GM23248 (cell line): ENCODE measurements around the gene MED12. TPM values are rescaled to one million over a fixed set of nuclear protein-coding genes. Genes with fewer than 3 reads are reported as not detected.
A peak's percentile ranks its signal among the peaks of the same experiment; 100 is the strongest.

Source experiments
- DNase-seq: peaks from one replicate; pipeline ENCODE4 v3.0.0-alpha.2; 2015
- H2AFZ ChIP-seq: fragments of 200-600 bp; sonication (generic); 2 replicates; pipeline ENCODE4 v1.6.1; 2016; ENCODE audit warnings: antibody characterized with exemption
- H3F3A ChIP-seq: fragments of 200-600 bp; sonication (generic); 2 replicates; pipeline ENCODE4 v1.6.1; 2016; ENCODE audit warnings: mild to moderate bottlenecking, antibody characterized with exemption, mixed run types; ENCODE audit not compliant: insufficient read depth
- H3K27ac ChIP-seq: fragments of 200-600 bp; sonication (generic); 2 replicates; pipeline ENCODE4 v1.5.1; 2016; ENCODE audit warnings: mild to moderate bottlenecking
- H3K27me3 ChIP-seq: fragments of 200-600 bp; sonication (generic); replicated peaks from 2 replicates; pipeline ENCODE4 v1.6.1; 2016; ENCODE audit warnings: mild to moderate bottlenecking; ENCODE audit not compliant: insufficient read depth
- H3K36me3 ChIP-seq: fragments of 200-600 bp; sonication (generic); 2 replicates; pipeline ENCODE4 v1.6.1; 2016; ENCODE audit warnings: low read depth, mild to moderate bottlenecking
- H3K4me1 ChIP-seq: fragments of 200-600 bp; sonication (generic); 2 replicates; pipeline ENCODE4 v1.6.1; 2016; ENCODE audit warnings: mild to moderate bottlenecking; ENCODE audit not compliant: insufficient read depth
- H3K4me2 ChIP-seq: fragments of 200-600 bp; sonication (generic); one replicate; pipeline ENCODE4 v1.6.1; 2016; ENCODE audit warnings: mild to moderate bottlenecking; ENCODE audit not compliant: unreplicated experiment
- H3K4me3 ChIP-seq: fragments of 200-600 bp; sonication (generic); 2 replicates; pipeline ENCODE4 v1.5.1; 2016; ENCODE audit warnings: mild to moderate bottlenecking
- H3K79me2 ChIP-seq: fragments of 200-600 bp; sonication (generic); 2 replicates; pipeline ENCODE4 v1.6.1; 2016; ENCODE audit warnings: mild to moderate bottlenecking; ENCODE audit not compliant: insufficient read depth
- H3K9ac ChIP-seq: fragments of 200-600 bp; sonication (generic); 2 replicates; pipeline ENCODE4 v1.6.1; 2016; ENCODE audit warnings: mild to moderate bottlenecking
- H3K9me2 ChIP-seq: fragments of 200-600 bp; sonication (generic); 2 replicates; pipeline ENCODE4 v1.6.1; 2016; ENCODE audit warnings: mixed run types, mild to moderate bottlenecking, moderate library complexity; ENCODE audit not compliant: insufficient read depth
- H3K9me3 ChIP-seq: fragments of 200-600 bp; sonication (generic); one replicate; pipeline ENCODE4 v1.6.1; 2017; ENCODE audit warnings: low read depth
- H4K20me1 ChIP-seq: fragments of 200-600 bp; sonication (generic); 2 replicates; pipeline ENCODE4 v1.6.0; 2016; ENCODE audit not compliant: insufficient read depth
- EZH2 ChIP-seq: fragments of 200-600 bp; sonication (generic); IDR thresholded peaks from 2 replicates; pipeline ENCODE4 v1.6.1; 2018; ENCODE audit warnings: antibody characterized with exemption, mild to moderate bottlenecking; ENCODE audit not compliant: insufficient read depth, poor library complexity, severe bottlenecking
- EZH2phosphoT487 ChIP-seq: fragments of 200-600 bp; sonication (generic); IDR thresholded peaks from 2 replicates; pipeline ENCODE4 v1.6.1; 2018; ENCODE audit warnings: antibody characterized with exemption, moderate library complexity, mild to moderate bottlenecking, low read depth; ENCODE audit not compliant: insufficient read depth
- WGBS, 2 experiments: methylation state at CpG; one replicate each; pipeline ENCODE4 v1.1.6; 2015 to 2017; ENCODE audit warnings: low lambda C conversion rate in 2 of 2, low coverage in 1 of 2; ENCODE audit errors: missing lambda C conversion rate in 2 of 2; 5-methylcytosine and 5-hydroxymethylcytosine counted together
- in situ Hi-C: fragments of 300-500 bp; cut with MboI; formaldehyde crosslinking; loops from 2 replicates; pipeline ENCODE4 v1.15.0; 2020
- polyA plus RNA-seq: library from polyadenylated mRNA; unstranded; fragments of >200 nt; fragmentation: Nextera tagmentation; extraction: Ambion mirVana; gene quantifications from 2 replicates; pipeline ENCODE4 v1.2.1, GENCODE V29; 2016
- total RNA-seq: library from RNA; depleted of rRNA; stranded (reverse); fragments of >200 nt; shearing (Covaris generic); gene quantifications from 2 replicates; pipeline ENCODE4 v1.2.3, GENCODE V29; 2014; rRNA removed

Gene MED12
- total RNA-seq (14.9 and 32.6 TPM in 2 replicates), polyA plus RNA-seq (9.5 and 10.0 TPM in 2 replicates)

- Histone ChIP-seq H2AFZ (peak within 1 kb of the TSS; percentile 99), H3K9me2 (no peaks in the 10 kb centered on the region), H3K79me2 (peaks cover 12% of the 10 kb centered on the region; the same call in 1 of the 2 replicates), H3K4me1 (no peaks in the 10 kb centered on the region), H3F3A (no peaks in the 10 kb centered on the region), H3K4me2 (peak within 1 kb of the TSS; percentile 83), H3K36me3 (no peaks in the 10 kb centered on the region; the same call in 1 of the 2 replicates), H3K9ac (peak within 1 kb of the TSS; percentile 96), H4K20me1 (no peaks in the 10 kb centered on the region), H3K27ac (peak within 1 kb of the TSS; percentile 75), H3K4me3 (peak within 1 kb of the TSS; percentile 93), H3K9me3 (no peaks in the 10 kb centered on the region), H3K27me3 (no peaks in the 10 kb centered on the region)
- in situ Hi-C loops = no loop called here
- WGBS, 2 experiments = 2 to 5% methylated on average over 23 to 35 of the region's 56 CpGs
- TF ChIP-seq EZH2phosphoT487 (no peak), EZH2 (no peak)
- peak; percentile 83 for DNase-seq
Observed at GRCh38 chrX:71118032-71118984, at the start of gene MED12. TSS of gene MED12 (plus strand) at chrX:71118596. CDS start at chrX:71118755, 159 bp downstream.

- no peaks in the 10 kb centered on the region for H3K4me1 ChIP-seq
- H3K4me2 ChIP-seq = no peak overlapping the region
- DNase-seq = no peak
- H3K4me3 ChIP-seq = no peak overlapping the region
- 69 to 81% methylated on average over 5 of the region's 5 CpGs for WGBS, 2 experiments
- no peak overlapping the region for H2AFZ ChIP-seq
- TF ChIP-seq EZH2phosphoT487 (no peak), EZH2 (no peak)
- in situ Hi-C loops = no loop called here
- H3K9ac ChIP-seq = no peak overlapping the region
- peaks cover 8% of the 10 kb centered on the region; the same call in 1 of the 2 replicates for H3F3A ChIP-seq
- no peaks in the 10 kb centered on the region for H3K9me2 ChIP-seq
- H4K20me1 ChIP-seq = no peaks in the 10 kb centered on the region
- no peaks in the 10 kb centered on the region for H3K36me3 ChIP-seq
- no peak overlapping the region for H3K27ac ChIP-seq
- H3K27me3 ChIP-seq = no peaks in the 10 kb centered on the region
- no peaks in the 10 kb centered on the region for H3K9me3 ChIP-seq
- peaks cover 22% of the 10 kb centered on the region for H3K79me2 ChIP-seq
Observed at GRCh38 chrX:71070531-71070930, 47.9 kb upstream of the MED12 start.

GRCh38 chrX:71081330-71082123 is 36.9 kb upstream of the MED12 start:
- DNase-seq = peak; percentile 47
- Histone ChIP-seq H2AFZ (no peak overlapping the region), H3K4me2 (no peak overlapping the region), H3K9me2 (no peaks in the 10 kb centered on the region), H3K4me3 (no peak overlapping the region), H3K4me1 (no peaks in the 10 kb centered on the region), H3K27ac (no peak overlapping the region), H3K27me3 (no peaks in the 10 kb centered on the region), H3F3A (no peaks in the 10 kb centered on the region), H3K9ac (no peak overlapping the region), H3K36me3 (no peaks in the 10 kb centered on the region), H3K9me3 (no peaks in the 10 kb centered on the region), H4K20me1 (no peaks in the 10 kb centered on the region), H3K79me2 (no peaks in the 10 kb centered on the region)
- TF ChIP-seq EZH2phosphoT487 = no peak
- TF ChIP-seq EZH2 = no peak
- in situ Hi-C loops = no loop called here
- 46 to 57% methylated on average over 3 of the region's 3 CpGs for WGBS, 2 experiments

- H3K27ac ChIP-seq = no peak overlapping the region
- DNase-seq = no peak
- no peaks in the 10 kb centered on the region for H3K4me1 ChIP-seq
- no peaks in the 10 kb centered on the region for H3F3A ChIP-seq
- H3K9me2 ChIP-seq = no peaks in the 10 kb centered on the region
- no peak overlapping the region for H2AFZ ChIP-seq
- no peak overlapping the region for H3K4me2 ChIP-seq
- H3K9ac ChIP-seq = no peak overlapping the region
- H4K20me1 ChIP-seq = no peaks in the 10 kb centered on the region
- 88 to 91% methylated on average over 2 to 5 of the region's 5 CpGs for WGBS, 2 experiments
- no peak for TF ChIP-seq EZH2phosphoT487
- no peak for TF ChIP-seq EZH2
- H3K4me3 ChIP-seq = no peak overlapping the region
- no peaks in the 10 kb centered on the region for H3K79me2 ChIP-seq
- no peaks in the 10 kb centered on the region for H3K36me3 ChIP-seq
- no peaks in the 10 kb centered on the region for H3K27me3 ChIP-seq
- no peaks in the 10 kb centered on the region for H3K9me3 ChIP-seq
- in situ Hi-C loops = no loop called here
Observed at GRCh38 chrX:71082124-71082647, 36.2 kb upstream of the MED12 start.
